ENCODE data around the gene MED1.
"Not testable (repeated sequence)": the region's sequence is repeated elsewhere in the genome, so short reads cannot be mapped to it uniquely, and the experiment has no call there.

MED1 gene

GRCh38 chr17:39380144-39380543, 70.9 kb downstream of the MED1 start:
- TF ChIP-seq, protein P1, sequence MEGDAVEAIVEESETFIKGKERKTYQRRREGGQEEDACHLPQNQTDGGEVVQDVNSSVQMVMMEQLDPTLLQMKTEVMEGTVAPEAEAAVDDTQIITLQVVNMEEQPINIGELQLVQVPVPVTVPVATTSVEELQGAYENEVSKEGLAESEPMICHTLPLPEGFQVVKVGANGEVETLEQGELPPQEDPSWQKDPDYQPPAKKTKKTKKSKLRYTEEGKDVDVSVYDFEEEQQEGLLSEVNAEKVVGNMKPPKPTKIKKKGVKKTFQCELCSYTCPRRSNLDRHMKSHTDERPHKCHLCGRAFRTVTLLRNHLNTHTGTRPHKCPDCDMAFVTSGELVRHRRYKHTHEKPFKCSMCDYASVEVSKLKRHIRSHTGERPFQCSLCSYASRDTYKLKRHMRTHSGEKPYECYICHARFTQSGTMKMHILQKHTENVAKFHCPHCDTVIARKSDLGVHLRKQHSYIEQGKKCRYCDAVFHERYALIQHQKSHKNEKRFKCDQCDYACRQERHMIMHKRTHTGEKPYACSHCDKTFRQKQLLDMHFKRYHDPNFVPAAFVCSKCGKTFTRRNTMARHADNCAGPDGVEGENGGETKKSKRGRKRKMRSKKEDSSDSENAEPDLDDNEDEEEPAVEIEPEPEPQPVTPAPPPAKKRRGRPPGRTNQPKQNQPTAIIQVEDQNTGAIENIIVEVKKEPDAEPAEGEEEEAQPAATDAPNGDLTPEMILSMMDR (IDR thresholded peaks at IDR 0.05; ENCODE audit: low read depth, low read length) = no peak
- in situ Hi-C loops (cut with HindIII; ENCODE audit: low sequenced_read_pairs) = no loop called here
- no peak for DNase-seq (ENCODE audit: low read depth, low spot score)
- no peak overlapping the region for H3K4me3 ChIP-seq (ENCODE audit: low read depth, low read length)

GRCh38 chr17:39376434-39376833, 74.6 kb downstream of the MED1 start:
- TF ChIP-seq, protein P1 (IDR thresholded peaks at IDR 0.05; ENCODE audit: low read depth, low read length) = no peak
- in situ Hi-C loops (cut with HindIII; ENCODE audit: low sequenced_read_pairs) = no loop called here
- DNase-seq (ENCODE audit: low read depth, low spot score) = no peak
- H3K4me3 ChIP-seq (ENCODE audit: low read depth, low read length) = no peak overlapping the region

DNA sequence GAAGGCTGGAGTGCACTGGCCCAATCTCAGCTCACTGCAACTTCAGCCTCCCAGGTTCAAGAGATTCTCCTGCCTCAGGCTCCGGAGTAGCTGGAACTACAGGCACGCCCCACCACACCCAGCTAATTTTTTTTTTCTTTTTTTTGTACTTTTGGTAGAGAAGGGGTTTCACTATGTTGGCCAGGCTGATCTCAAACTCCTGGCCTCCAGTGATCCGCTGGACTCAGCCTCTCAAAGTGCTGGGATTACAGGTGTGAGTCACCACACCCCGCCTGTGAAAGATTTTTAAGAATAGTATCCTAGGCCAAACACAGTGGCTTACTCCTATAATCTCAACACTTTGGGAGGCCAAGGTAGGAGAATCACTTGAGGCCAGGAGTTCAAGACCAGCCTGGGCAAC, 83.3 kb downstream of the MED1 start:
- H3K4me3 ChIP-seq (ENCODE audit: low read depth, low read length); DNase-seq (ENCODE audit: low read depth, low spot score); in situ Hi-C loops (cut with HindIII; ENCODE audit: low sequenced_read_pairs): not testable (repeated sequence)

DNA sequence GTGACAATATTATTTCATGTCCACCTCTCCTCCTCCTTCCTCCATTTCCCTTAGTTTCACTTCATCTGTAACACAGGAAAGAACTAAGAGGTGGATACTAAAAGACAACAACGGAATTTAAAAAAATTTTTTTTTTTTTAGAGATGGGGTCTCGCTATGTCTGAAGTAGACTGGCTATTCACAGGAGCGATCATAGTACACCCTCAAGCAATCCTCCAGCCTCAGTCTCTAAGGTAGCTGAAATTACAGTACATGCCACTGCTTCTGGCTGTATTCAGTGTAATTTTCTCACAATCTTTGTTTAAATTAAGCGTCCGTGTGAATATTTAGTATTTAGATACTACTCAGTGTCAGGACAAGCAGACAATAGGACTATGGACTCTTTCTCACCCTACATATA, 85.2 kb downstream of the MED1 start:
- no peak for DNase-seq (ENCODE audit: low read depth, low spot score)
- no peak overlapping the region for H3K4me3 ChIP-seq (ENCODE audit: low read depth, low read length)
- in situ Hi-C loops (cut with HindIII; ENCODE audit: low sequenced_read_pairs) = no loop called here
- TF ChIP-seq, protein P1 (IDR thresholded peaks at IDR 0.05; ENCODE audit: low read depth, low read length) = no peak

- in situ Hi-C loops (cut with HindIII; ENCODE audit: low sequenced_read_pairs) = no loop called here
- no peak overlapping the region for H3K4me3 ChIP-seq (ENCODE audit: low read depth, low read length)
- TF ChIP-seq, protein P1 (IDR thresholded peaks at IDR 0.05; ENCODE audit: low read depth, low read length) = no peak
- peak; percentile 39 for DNase-seq (ENCODE audit: low read depth, low spot score)
Observed at GRCh38 chr17:39365242-39365641, 85.8 kb downstream of the MED1 start.

- DNase-seq (ENCODE audit: low read depth, low spot score) = no peak
- TF ChIP-seq, protein P1 (IDR thresholded peaks at IDR 0.05; ENCODE audit: low read depth, low read length) = no peak
- no peak overlapping the region for H3K4me3 ChIP-seq (ENCODE audit: low read depth, low read length)
- in situ Hi-C loops (cut with HindIII; ENCODE audit: low sequenced_read_pairs) = no loop called here
Observed at GRCh38 chr17:39364236-39365025, 86.6 kb downstream of the MED1 start.

GRCh38 chr17:39361064-39361463, 90.0 kb downstream of the MED1 start:
- no peak overlapping the region for H3K4me3 ChIP-seq (ENCODE audit: low read depth, low read length)
- DNase-seq (ENCODE audit: low read depth, low spot score) = no peak
- in situ Hi-C loops (cut with HindIII; ENCODE audit: low sequenced_read_pairs) = no loop called here
- TF ChIP-seq, protein P1 (IDR thresholded peaks at IDR 0.05; ENCODE audit: low read depth, low read length) = no peak

Data from astrocyte of the spinal cord (primary cell).